ENCODE data around the gene IPO9.

DNA sequence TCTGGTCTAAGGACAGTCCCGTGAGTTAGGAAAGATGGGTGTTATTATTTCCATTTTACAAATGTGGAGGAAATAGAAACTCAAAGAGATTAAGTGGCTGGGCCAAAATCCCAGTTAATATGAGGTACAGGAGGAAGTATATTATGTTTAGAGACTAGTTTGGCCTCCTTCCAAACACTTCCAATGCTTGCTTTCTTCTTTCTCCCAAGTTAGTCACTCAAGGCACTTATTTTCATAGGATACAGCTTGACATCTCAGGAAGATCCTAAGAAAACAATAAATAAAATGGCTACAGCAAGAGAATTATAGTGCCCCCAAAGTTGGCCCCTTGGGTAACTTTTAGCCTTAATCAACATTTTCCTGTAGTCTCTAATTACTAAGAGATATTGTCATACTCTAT, 47.5 kb upstream of the IPO9 start:
- TF ChIP-seq YY1 (IDR thresholded peaks at IDR 0.05; ENCODE audit: extremely low read depth, insufficient replicate concordance, low read depth, low read length) (no peak), POLR2A (IDR thresholded peaks at IDR 0.05; ENCODE audit: borderline replicate concordance, extremely low read depth, insufficient read depth, insufficient read length) (no peak), EZH2phosphoT487 (IDR thresholded peaks at IDR 0.05; ENCODE audit: borderline replicate concordance) (no peak), EZH2 (IDR thresholded peaks at IDR 0.05) (no peak), FOSL1 (IDR thresholded peaks at IDR 0.05; ENCODE audit: low read depth) (no peak), ZFX (IDR thresholded peaks at IDR 0.05) (no peak)
- TF ChIP-seq, protein P1, sequence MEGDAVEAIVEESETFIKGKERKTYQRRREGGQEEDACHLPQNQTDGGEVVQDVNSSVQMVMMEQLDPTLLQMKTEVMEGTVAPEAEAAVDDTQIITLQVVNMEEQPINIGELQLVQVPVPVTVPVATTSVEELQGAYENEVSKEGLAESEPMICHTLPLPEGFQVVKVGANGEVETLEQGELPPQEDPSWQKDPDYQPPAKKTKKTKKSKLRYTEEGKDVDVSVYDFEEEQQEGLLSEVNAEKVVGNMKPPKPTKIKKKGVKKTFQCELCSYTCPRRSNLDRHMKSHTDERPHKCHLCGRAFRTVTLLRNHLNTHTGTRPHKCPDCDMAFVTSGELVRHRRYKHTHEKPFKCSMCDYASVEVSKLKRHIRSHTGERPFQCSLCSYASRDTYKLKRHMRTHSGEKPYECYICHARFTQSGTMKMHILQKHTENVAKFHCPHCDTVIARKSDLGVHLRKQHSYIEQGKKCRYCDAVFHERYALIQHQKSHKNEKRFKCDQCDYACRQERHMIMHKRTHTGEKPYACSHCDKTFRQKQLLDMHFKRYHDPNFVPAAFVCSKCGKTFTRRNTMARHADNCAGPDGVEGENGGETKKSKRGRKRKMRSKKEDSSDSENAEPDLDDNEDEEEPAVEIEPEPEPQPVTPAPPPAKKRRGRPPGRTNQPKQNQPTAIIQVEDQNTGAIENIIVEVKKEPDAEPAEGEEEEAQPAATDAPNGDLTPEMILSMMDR (IDR thresholded peaks at IDR 0.05 in 2 of 3, conservative IDR thresholded peaks at IDR 0.05 in 1 of 3; ENCODE audit: borderline replicate concordance in 1 of 3, insufficient read depth in 1 of 3, low read depth in 2 of 3, low read length in 2 of 3) = no peak
